Coronary artery (tissue), 2 donors: ENCODE results near the gene FCAR.
"Not testable (repeated sequence)": the region's sequence is repeated elsewhere in the genome, so short reads cannot be mapped to it uniquely, and the experiment has no call there.

Source experiments
- DNase-seq: peaks from one replicate; pipeline ENCODE4 v3.0.0-alpha.2; 2017; ENCODE audit warnings: low spot score
- H3K27ac ChIP-seq, 2 donors: fragments of 200-600 bp; sonication (generic); one replicate each; pipeline ENCODE4 v1.5.1; 2016 to 2019
- H3K4me3 ChIP-seq: fragments of 200-600 bp; sonication (generic); 2 replicates; pipeline ENCODE4 v1.5.1; 2016; ENCODE audit warnings: mild to moderate bottlenecking, moderate library complexity
- TF ChIP-seq, protein P1 (sequence below): fragments of 200-600 bp; sonication (generic); IDR thresholded peaks from one replicate; pipeline ENCODE4 v1.5.1; 2019; ENCODE audit warnings: antibody characterized with exemption

The FCAR gene

DNA sequence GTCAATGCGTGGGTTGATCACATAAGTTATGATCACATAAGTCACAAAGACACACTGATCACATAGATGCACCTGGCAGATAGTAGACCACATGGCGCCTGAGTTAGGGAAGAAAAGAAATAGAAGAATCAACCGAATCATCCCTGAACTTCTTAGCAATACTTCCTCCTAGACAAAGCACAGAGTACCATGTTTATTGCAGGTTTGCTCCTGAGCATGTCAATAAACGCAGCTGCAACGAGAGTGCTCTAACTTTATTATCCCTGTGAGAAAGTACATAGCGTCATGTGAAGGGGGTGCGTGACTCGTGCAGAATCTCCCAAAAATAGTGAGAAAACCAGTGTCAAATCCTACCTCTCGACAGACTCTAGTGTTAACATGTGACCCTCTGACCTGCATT, 49.2 kb downstream of the FCAR start:
- TF ChIP-seq, protein P1, sequence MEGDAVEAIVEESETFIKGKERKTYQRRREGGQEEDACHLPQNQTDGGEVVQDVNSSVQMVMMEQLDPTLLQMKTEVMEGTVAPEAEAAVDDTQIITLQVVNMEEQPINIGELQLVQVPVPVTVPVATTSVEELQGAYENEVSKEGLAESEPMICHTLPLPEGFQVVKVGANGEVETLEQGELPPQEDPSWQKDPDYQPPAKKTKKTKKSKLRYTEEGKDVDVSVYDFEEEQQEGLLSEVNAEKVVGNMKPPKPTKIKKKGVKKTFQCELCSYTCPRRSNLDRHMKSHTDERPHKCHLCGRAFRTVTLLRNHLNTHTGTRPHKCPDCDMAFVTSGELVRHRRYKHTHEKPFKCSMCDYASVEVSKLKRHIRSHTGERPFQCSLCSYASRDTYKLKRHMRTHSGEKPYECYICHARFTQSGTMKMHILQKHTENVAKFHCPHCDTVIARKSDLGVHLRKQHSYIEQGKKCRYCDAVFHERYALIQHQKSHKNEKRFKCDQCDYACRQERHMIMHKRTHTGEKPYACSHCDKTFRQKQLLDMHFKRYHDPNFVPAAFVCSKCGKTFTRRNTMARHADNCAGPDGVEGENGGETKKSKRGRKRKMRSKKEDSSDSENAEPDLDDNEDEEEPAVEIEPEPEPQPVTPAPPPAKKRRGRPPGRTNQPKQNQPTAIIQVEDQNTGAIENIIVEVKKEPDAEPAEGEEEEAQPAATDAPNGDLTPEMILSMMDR: no peak
- no peak for DNase-seq

DNA sequence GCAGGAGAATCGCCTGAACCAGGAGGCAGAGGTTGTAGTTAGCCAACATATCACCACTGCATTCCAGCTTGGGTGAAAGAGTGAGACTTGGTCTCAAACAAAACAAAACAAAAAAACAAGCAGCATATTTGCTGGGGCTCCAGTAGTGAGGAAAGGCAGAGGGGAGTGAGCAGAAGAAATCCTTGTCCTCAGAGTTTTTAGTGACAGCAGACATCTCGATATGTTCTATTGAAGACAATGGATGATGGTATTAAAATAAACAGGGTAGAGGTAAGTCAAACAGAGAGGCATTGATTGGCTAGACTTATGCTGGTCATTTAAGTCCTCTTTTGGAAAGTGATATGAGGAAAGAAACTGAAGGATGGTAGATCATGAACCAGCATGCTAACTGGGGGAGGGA, 54.3 kb downstream of the FCAR start:
- Histone ChIP-seq H3K27ac (no peak overlapping the region), H3K4me3 (no peak overlapping the region)
- DNase-seq: no peak
- TF ChIP-seq, protein P1: no peak

More for the DNA sequence above, 49.2 kb downstream of the FCAR start:
- no peak overlapping the region for H3K27ac ChIP-seq
- no peak overlapping the region for H3K4me3 ChIP-seq

DNA sequence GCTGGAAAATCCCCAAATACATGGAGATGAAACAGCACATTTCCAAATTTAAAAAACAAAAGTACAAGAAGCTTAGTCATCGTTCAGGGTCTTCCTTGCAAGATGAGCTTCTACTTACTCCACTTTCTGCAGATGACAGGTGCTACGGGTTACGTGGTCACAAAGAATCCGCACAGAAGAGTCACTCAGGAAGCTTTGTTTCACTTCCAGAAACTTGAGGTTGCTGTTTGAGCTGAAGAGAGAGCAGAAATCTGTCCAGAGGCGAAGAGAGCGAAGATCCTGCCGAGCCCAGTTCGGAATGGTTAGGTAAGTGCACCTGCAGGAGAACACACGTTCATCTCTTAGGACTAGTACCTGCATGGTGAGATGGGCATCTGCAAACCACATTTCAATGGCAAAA, 63.9 kb downstream of the FCAR start:
- TF ChIP-seq, protein P1: no peak
- no peak for DNase-seq
- no peak overlapping the region for H3K4me3 ChIP-seq
- H3K27ac ChIP-seq: no peak overlapping the region

DNA sequence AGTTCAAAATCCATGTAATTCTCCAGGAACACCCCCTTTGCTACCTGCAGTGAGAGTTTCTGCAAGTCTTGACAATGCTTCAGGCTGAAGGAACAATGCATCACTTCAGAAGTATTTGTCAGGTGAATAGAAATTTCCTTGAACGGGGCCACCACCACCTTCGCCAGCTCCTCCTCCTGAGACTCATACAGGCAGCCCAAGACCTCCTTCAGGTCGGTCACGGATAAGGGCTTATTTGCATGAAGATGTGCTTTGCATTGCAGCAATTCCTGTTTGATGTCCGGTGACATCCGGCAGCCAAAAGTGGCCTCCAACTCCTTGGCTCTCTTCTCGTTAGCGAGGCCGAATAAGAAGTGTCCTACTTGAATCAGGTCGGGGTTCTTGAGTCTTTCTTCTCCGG, 64.9 kb downstream of the FCAR start:
- Histone ChIP-seq H3K27ac (no peak overlapping the region), H3K4me3 (no peak overlapping the region)
- DNase-seq: no peak
- TF ChIP-seq, protein P1: no peak

DNA sequence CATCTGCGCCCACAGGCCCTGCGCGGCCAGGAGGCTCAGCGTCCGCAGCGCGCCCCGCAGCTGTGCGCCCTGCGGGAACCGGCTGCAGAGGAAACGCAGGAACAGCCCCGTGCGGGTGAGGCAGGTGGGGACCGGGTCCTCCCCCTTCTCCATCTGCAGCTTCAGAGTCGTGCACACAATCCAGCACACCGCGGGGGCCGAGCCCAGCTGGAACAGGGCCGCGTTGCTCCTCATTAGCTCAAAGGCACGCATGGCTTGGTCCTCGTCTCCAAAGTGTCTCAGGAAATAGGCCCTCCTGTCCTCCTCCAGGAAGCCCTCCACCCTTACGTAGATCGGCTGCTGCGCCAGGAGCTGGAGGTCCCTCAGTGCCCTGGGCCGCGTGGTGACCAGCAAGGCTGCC, 65.5 kb downstream of the FCAR start:
- not testable (repeated sequence) for H3K4me3 ChIP-seq, DNase-seq, H3K27ac ChIP-seq
